ENCODE measurements around the gene CCDC126. TPM values are rescaled to one million over a fixed set of nuclear protein-coding genes. Genes with fewer than 3 reads are reported as not detected.

The CCDC126 gene
- total and polyA plus RNA-seq, 10 of the 15 experiments (the other 5 are each of a cell fraction or from before 2014, with no cell fraction given) = 10.9 to 49.9 (median 24.1) TPM

- H3K9ac ChIP-seq (ENCODE audit: control insufficient read depth, insufficient read depth, low read length) = no peak overlapping the region
- H3K4me3 ChIP-seq = no peak overlapping the region
- FAIRE-seq = no peak
- ChIA-PET CTCF (interaction anchor here (1.0 to 11.3 kb wide), 7 partner anchors 10 to 412 kb away, joined by 3 to 123 read pairs (median 6); partner anchors contain the start of gene STK31), RAD21 (ENCODE audit: unreplicated experiment) (interaction anchor here (1.1 to 2.0 kb wide), 2 partner anchors 13 to 115 kb away, joined by 5 to 11 read pairs; no protein-coding TSS in a partner anchor), POLR2A (no interaction called here), SMC1A (ENCODE audit: uncharacterized antibody, unreplicated experiment) (interaction anchor here (1.2 to 2.9 kb wide), 4 partner anchors 10 to 112 kb away, joined by 3 to 16 read pairs (median 6); no protein-coding TSS in a partner anchor)
- no peak overlapping the region for H3K4me2 ChIP-seq (ENCODE audit: control insufficient read depth, insufficient read depth)
- H2AFZ ChIP-seq (ENCODE audit: control insufficient read depth, low read depth, low read length) = no peak overlapping the region
- H3K27me3 ChIP-seq (replicated peaks in 1 of 2; ENCODE audit: control insufficient read depth in 2 of 2, insufficient read depth in 2 of 2, low read length in 1 of 2) = no peaks in the 10 kb centered on the region
- H3K27ac ChIP-seq (ENCODE audit: control insufficient read depth, insufficient read depth) = no peak overlapping the region
- no peaks in the 10 kb centered on the region; the same call in 1 of the 2 replicates for H3K4me1 ChIP-seq (ENCODE audit: control insufficient read depth, insufficient read depth, low read length)
- intact Hi-C loops (cut with micrococcal nuclease; ENCODE audit: unreplicated experiment) = no loop called here
- peak; percentile 54 for ATAC-seq
- no peaks in the 10 kb centered on the region for H3K9me3 ChIP-seq (replicated peaks; ENCODE audit: control insufficient read depth, insufficient read depth, low read length)
- BruUV-seq (replicated peaks) = no TSS peak
- H4K20me1 ChIP-seq (ENCODE audit: control insufficient read depth, insufficient read depth) = no peaks in the 10 kb centered on the region
- in situ Hi-C loops (cut with MboI) = no loop called here
- no peak for DNase-seq (ENCODE audit: low read depth, low spot score)
- WGBS (ENCODE audit: insufficient coverage, insufficient replicate concordance, low lambda C conversion rate, missing lambda C conversion rate) = 63% methylated on average over 3 of the region's 3 CpGs
- no peaks in the 10 kb centered on the region; a peak in 2 of 4 replicates for H3K36me3 ChIP-seq (ENCODE audit: control insufficient read depth in 2 of 2, insufficient read depth in 2 of 2, low read length in 1 of 2)
- peaks cover 6% of the 10 kb centered on the region for H3K79me2 ChIP-seq (ENCODE audit: control insufficient read depth, insufficient read depth, low read length)
- TF ChIP-seq JUND (IDR thresholded peaks at IDR 0.05; ENCODE audit: low read depth, low read length) (no peak), YBX1 (IDR thresholded peaks at IDR 0.05) (no peak), PRDM15 (CRISPR knock-in tag; IDR thresholded peaks at IDR 0.05) (no peak), RAD51 (IDR thresholded peaks at IDR 0.05) (no peak), NFYA (IDR thresholded peaks at IDR 0.05; ENCODE audit: borderline replicate concordance, low read depth, low read length) (no peak), ZNF207 (IDR thresholded peaks at IDR 0.05; ENCODE audit: borderline replicate concordance) (no peak), ZSCAN29 (IDR thresholded peaks at IDR 0.05) (no peak), EP300 (IDR thresholded peaks at IDR 0.05; ENCODE audit: borderline replicate concordance in 1 of 2, control insufficient read depth in 1 of 2, low read depth in 2 of 2, low read length in 2 of 2) (no peak), POLR2AphosphoS5 (IDR thresholded peaks at IDR 0.05; ENCODE audit: low read length) (no peak), NR2C2 (IDR thresholded peaks at IDR 0.05; ENCODE audit: borderline replicate concordance, control insufficient read depth, insufficient read length, low read depth) (no peak), FOXM1 (IDR thresholded peaks at IDR 0.05; ENCODE audit: low read depth, low read length) (no peak), E2F4 (IDR thresholded peaks at IDR 0.05; ENCODE audit: low read depth, low read length) (no peak), WRNIP1 (IDR thresholded peaks at IDR 0.05; ENCODE audit: borderline replicate concordance, low read depth, low read length) (no peak), KLF5 (IDR thresholded peaks at IDR 0.05; ENCODE audit: partially characterized antibody) (no peak), SKIL (IDR thresholded peaks at IDR 0.05; ENCODE audit: low read depth, poor library complexity, severe bottlenecking) (no peak), MLLT1 (IDR thresholded peaks at IDR 0.05) (no peak)
These were observed 88.5 kb downstream of the CCDC126 start for GRCh38 chr7:23685731-23686130.
